Measurements from ENCODE around the gene BAIAP3. TPM values are rescaled to one million over a fixed set of nuclear protein-coding genes. Genes with fewer than 3 reads are reported as not detected.

BAIAP3 gene
- total RNA-seq, 1 donor: 2.3 TPM

DNA sequence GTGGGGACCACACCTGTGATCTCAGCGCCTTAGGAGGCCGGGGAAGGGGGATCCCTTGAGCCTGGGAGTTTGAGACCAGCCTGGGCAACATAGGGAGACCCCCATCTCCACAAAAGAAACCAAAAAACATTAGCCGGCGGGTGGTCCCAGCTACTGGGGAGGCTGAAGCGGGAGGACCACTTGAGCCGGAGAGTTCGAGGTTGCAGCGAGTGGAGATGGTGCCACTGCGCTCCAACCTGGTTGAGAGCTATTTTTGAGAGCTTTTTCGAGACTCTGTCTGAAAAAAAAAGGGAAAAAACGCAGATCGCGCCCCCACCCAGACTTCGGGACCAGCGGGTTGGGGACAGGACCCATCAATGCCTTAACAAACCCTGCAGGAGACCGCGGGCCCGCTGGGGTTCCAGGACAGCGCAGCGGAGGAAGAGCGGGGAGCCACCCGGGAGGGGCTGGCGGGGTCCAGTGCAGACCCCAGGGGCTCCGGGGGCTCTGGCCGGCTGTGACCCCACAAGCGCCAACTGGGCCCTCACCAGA, 762 bp upstream of the BAIAP3 start:
- Histone ChIP-seq H3K27me3 (ENCODE audit: insufficient read depth, low read length) (peaks cover 30% of the 10 kb centered on the region), H3K4me3 (ENCODE audit: low read length) (peak overlapping the region; percentile 13), H3K4me1 (ENCODE audit: insufficient read depth, low read length) (peaks cover 39% of the 10 kb centered on the region), H3K9me3 (ENCODE audit: low read depth, low read length) (no peaks in the 10 kb centered on the region)

DNA sequence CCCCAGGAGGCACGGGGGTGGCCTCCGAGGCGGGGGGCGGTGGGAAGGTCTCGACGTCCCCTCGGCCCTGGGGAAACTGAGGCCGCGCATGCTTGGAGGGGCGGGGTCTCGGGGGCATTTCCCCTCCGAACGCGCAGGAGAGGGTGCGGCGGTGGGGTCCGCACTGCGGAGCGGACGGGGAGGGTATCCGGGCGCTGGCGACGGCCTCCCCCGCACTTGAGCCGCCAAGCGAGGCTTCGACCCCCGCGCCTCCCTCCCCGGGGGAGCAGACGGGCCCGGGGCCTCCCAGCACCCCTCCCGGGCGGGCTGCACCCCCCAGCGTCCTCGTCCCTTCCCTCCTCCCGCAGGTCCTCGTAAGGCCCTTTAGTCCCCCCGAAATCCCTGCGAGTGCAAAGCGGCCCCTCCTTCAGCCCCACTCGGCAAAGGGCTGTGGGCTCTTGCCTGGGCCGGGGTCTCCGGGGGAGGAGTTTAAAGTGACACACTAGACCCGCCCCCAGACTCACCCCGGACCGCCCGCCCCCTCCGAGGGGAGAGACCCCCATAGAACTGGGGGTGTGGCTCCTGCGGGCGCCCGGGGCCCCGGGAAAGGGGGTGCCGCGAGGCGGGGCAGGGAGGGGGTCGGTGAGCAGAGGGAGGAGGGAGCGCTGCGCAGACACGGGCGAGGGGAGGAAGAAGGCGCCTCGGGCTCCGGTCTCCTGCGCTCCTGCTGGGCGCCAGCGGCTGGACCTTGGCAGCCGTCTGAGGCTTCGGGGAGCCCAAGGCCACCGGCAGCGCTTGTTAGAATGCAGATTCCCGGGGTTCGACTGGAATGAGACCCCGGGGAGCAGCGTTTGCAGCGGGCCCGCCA, 632 bp downstream of the BAIAP3 start:
- no peaks in the 10 kb centered on the region for H3K9me3 ChIP-seq (ENCODE audit: low read depth, low read length)
- peaks cover 39% of the 10 kb centered on the region for H3K4me1 ChIP-seq (ENCODE audit: insufficient read depth, low read length)
- peak overlapping the region; percentile 12 for H3K4me3 ChIP-seq (ENCODE audit: low read length)
- H3K27me3 ChIP-seq (ENCODE audit: insufficient read depth, low read length): peaks cover 30% of the 10 kb centered on the region

DNA sequence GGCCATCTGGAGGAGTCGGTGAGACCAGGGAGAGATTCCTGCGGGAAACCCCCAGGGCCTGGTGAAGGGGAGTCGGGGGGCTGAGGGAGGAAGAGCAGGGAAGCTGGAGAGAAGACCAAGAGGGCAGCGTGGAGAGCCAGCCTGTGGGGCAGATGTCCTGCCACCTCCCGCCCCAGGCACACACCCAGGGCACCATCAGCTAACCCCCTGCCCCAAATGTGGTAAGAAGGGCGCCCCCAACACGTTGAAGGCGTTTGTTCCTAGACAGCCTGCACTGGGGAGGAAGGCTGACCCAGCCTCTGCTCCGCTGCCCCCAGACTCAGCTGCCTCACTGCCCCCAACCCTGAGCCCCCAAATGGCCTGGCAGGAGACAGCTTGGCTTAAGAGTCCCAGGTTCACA, 1.3 kb downstream of the BAIAP3 start:
- Histone ChIP-seq H3K4me3 (ENCODE audit: low read length) (no peak overlapping the region), H3K27me3 (ENCODE audit: insufficient read depth, low read length) (peaks cover 30% of the 10 kb centered on the region), H3K9me3 (ENCODE audit: low read depth, low read length) (no peaks in the 10 kb centered on the region), H3K4me1 (ENCODE audit: insufficient read depth, low read length) (peaks cover 39% of the 10 kb centered on the region)

DNA sequence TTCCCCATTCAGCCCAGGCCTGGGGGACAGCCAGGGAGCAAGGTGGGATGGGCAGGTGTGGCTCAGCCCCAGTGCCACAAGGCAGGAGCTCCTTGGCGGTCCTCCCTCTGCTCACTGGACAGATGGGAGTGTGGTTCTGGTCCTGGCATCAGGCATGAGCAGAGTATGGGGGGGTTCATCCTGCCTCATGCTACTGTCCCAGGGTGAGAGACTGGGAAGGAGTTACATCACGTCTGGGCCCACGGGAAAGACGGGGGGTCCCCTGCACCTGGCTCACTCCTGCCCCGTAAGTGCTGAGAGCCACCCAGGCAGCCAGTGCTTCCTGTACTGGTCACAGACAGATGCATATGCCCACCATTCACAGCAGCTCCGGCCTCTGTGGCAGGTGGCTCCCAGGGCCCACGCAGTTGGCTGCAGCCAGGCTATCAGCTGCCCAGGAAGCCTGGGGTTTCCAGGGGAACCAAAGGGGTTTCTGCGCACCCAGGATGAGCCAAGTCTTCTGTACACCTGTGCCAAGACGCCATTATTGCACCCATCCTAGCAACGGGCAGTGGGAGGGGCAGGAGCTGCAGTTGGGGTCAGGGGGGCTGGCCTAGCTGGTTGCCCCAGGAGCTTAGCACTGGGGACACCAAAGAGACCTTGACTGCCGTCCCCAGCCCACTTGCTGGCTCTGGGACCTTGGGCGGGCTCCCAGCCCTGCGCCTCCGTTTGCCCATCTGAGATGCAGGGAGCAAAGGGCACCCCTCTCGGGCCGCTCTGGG, 1.9 kb downstream of the BAIAP3 start:
- Histone ChIP-seq H3K27me3 (ENCODE audit: insufficient read depth, low read length) (peaks cover 30% of the 10 kb centered on the region), H3K9me3 (ENCODE audit: low read depth, low read length) (no peaks in the 10 kb centered on the region), H3K4me3 (ENCODE audit: low read length) (no peak overlapping the region), H3K4me1 (ENCODE audit: insufficient read depth, low read length) (peaks cover 39% of the 10 kb centered on the region)

DNA sequence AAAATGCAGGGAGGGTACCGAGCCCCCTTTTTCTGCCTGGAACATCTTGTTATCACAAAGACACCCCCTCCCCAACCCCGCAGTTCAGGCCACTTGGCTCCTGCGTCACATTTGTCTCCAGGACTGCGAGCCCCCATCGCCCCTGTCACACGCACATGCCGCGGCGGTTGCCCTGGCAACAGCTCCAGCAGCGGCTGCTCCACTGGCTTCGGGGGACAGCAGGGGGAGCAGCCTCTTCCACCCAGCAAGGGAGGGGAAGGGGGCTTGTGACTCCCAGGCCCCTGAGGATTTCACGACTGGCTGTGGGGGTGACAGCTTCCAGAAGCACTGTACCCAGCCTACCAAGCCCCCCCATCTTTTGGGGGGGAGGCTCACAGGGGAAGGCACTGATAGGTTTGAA, 2.6 kb downstream of the BAIAP3 start:
- Histone ChIP-seq H3K4me3 (ENCODE audit: low read length) (no peak overlapping the region), H3K9me3 (ENCODE audit: low read depth, low read length) (no peaks in the 10 kb centered on the region), H3K4me1 (ENCODE audit: insufficient read depth, low read length) (peaks cover 38% of the 10 kb centered on the region), H3K27me3 (ENCODE audit: insufficient read depth, low read length) (peaks cover 30% of the 10 kb centered on the region)

- Histone ChIP-seq H3K4me1 (ENCODE audit: insufficient read depth, low read length) (peaks cover 33% of the 10 kb centered on the region), H3K4me3 (ENCODE audit: low read length) (no peak overlapping the region), H3K9me3 (ENCODE audit: low read depth, low read length) (no peaks in the 10 kb centered on the region), H3K27me3 (ENCODE audit: insufficient read depth, low read length) (peaks cover 28% of the 10 kb centered on the region)
Observed at GRCh38 chr16:1336619-1337018, 3.2 kb downstream of the BAIAP3 start.

GRCh38 chr16:1337486-1337885, 4.0 kb downstream of the BAIAP3 start:
- peaks cover 19% of the 10 kb centered on the region for H3K27me3 ChIP-seq (ENCODE audit: insufficient read depth, low read length)
- H3K4me1 ChIP-seq (ENCODE audit: insufficient read depth, low read length): peaks cover 33% of the 10 kb centered on the region
- no peaks in the 10 kb centered on the region for H3K9me3 ChIP-seq (ENCODE audit: low read depth, low read length)
- H3K4me3 ChIP-seq (ENCODE audit: low read length): no peak overlapping the region

DNA sequence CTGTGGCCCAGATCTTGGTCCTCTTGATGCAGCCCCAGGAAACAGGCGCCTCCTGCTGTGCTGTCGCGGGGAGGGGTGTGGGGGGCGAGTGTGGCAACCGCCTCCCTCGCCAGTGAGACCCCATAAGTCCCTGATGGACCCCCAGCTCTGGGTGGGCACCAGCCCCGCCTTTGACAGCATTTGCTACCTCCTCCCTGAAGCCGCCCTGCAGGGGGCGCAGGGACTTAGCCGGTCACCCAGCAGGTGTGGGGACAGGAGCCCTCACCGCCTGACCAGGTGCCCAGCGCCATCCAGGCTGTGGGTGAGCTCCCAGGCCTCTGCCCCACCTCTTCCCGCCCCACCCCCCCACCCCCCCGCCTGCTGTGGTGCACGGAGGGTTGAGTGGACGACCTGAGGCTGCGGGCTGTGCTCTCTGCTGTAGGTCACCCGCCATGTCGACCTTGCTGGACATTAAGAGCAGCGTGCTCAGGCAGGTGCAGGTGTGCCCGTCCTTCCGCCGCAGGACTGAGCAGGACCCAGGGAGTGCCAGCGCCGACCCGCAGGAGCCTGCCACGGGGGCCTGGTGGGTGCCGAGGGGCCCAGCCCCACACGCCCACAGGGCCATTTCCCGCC, 4.8 kb downstream of the BAIAP3 start:
- Histone ChIP-seq H3K27me3 (ENCODE audit: insufficient read depth, low read length) (peaks cover 14% of the 10 kb centered on the region), H3K4me1 (ENCODE audit: insufficient read depth, low read length) (peaks cover 31% of the 10 kb centered on the region), H3K9me3 (ENCODE audit: low read depth, low read length) (no peaks in the 10 kb centered on the region), H3K4me3 (ENCODE audit: low read length) (no peak overlapping the region)

DNA sequence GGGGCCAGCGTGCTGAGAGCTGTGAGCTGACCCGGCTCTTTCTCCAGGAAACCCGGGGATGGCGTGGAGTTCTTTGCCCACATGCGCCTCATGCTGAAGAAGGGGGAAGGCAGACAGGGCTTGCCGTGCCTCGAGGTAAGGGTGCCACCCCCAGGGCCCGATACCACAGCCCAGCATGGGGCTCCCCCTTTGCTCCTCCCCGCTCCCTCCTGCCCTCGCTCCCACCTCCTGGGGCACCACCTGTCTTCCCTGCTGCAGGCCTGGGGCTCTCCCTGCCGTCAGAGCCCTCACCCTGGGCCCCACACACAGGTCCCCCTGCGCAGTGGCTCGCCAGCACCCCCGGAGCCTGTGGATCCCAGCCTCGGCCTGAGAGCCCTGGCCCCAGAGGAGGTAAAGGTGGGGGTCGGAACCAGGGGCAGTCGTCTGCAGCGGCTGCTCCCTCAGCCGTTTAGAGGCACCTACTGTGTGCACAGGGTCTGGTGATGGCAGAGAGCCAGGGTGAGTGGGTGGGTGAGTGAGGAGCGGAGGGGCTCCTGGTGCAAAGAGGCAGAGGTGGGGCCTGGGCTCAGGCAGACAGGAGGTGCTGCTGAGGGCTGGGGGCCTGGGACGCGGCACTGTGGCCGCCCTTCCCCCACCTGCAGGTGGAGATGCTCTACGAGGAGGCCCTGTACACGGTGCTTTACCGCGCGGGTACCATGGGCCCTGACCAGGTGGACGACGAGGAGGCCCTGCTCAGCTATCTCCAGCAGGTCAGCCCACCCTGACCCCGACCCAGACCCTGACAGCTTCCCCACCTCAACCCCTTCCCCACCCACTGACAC, 5.6 kb downstream of the BAIAP3 start:
- no peaks in the 10 kb centered on the region for H3K9me3 ChIP-seq (ENCODE audit: low read depth, low read length)
- peaks cover 29% of the 10 kb centered on the region for H3K4me1 ChIP-seq (ENCODE audit: insufficient read depth, low read length)
- H3K4me3 ChIP-seq (ENCODE audit: low read length): no peak overlapping the region
- H3K27me3 ChIP-seq (ENCODE audit: insufficient read depth, low read length): peaks cover 11% of the 10 kb centered on the region

GRCh38 chr16:1340730-1341494, 7.5 kb downstream of the BAIAP3 start:
- Histone ChIP-seq H3K27me3 (ENCODE audit: insufficient read depth, low read length) (no peaks in the 10 kb centered on the region), H3K4me3 (ENCODE audit: low read length) (no peak overlapping the region), H3K4me1 (ENCODE audit: insufficient read depth, low read length) (peaks cover 19% of the 10 kb centered on the region), H3K9me3 (ENCODE audit: low read depth, low read length) (no peaks in the 10 kb centered on the region)

GRCh38 chr16:1341495-1342420, 8.3 kb downstream of the BAIAP3 start:
- Histone ChIP-seq H3K27me3 (ENCODE audit: insufficient read depth, low read length) (no peaks in the 10 kb centered on the region), H3K4me1 (ENCODE audit: insufficient read depth, low read length) (peaks cover 19% of the 10 kb centered on the region), H3K9me3 (ENCODE audit: low read depth, low read length) (no peaks in the 10 kb centered on the region), H3K4me3 (ENCODE audit: low read length) (no peak overlapping the region)

DNA sequence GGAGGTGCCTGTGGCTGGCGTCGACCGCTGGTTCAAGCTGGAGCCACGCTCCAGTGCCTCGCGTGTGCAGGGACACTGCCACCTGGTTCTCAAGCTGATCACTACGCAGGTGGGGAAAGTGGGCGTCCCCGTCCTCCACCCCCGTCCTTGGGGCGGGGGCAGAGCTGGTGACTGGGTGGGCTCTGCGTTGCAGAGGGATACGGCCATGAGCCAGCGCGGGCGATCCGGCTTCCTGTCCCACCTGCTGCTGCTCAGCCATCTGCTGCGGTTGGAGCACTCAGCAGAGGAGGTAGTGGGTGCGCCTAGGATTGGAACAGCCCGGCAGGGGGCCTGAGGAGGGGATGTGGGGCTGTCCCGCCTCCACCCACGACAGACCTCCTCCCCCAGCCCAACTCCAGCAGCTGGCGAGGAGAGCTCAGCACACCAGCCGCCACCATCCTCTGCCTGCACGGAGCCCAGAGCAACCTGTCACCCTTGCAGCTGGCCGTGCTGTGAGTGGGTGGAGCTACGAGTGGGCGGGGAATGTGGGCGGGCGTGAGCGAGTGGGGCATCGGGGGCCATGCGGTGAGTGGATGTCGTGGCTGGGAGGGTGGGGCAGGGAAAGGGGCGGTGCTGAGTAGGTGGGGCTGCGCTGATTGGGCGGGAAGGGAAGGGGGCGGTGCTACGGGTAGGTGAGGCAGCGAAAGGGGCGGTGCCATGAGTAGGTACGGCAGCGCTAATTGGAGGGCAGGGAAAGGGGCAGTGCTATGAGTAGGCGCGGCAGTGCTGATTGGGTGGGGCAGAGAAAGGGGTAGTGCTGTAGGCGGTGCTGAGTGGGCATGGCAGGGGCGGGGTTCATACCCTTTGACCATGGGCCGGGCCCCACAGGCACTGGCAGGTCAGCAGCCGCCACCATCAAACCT, 9.3 kb downstream of the BAIAP3 start:
- H3K9me3 ChIP-seq (ENCODE audit: low read depth, low read length): no peaks in the 10 kb centered on the region
- no peak overlapping the region for H3K4me3 ChIP-seq (ENCODE audit: low read length)
- H3K27me3 ChIP-seq (ENCODE audit: insufficient read depth, low read length): no peaks in the 10 kb centered on the region
- H3K4me1 ChIP-seq (ENCODE audit: insufficient read depth, low read length): peaks cover 19% of the 10 kb centered on the region
